Naive thymus-derived CD4-positive, alpha-beta T cell (primary cell): Measurements from ENCODE around the gene SYT2. TPM values are rescaled to one million over a fixed set of nuclear protein-coding genes. Genes with fewer than 3 reads are reported as not detected.

Experiments used
- ATAC-seq: fragments of 150-1000 bp; cut with Tn5 transposase; 2 replicates; pipeline ENCODE4 v1.10.0; 2021; ENCODE audit warnings: mild to moderate bottlenecking, moderate library complexity
- CTCF ChIA-PET: fragments of 350-600 bp; sonication (Branson Sonifier 250); formaldehyde crosslinking; loops from one replicate; lab custom pipeline; 2021; ENCODE audit warnings: antibody characterized with exemption; lab: Charles Lee
- POLR2A ChIA-PET: fragments of 350-600 bp; sonication (Branson Sonifier 250); formaldehyde crosslinking; loops from one replicate; lab custom pipeline; 2021; ENCODE audit warnings: antibody characterized with exemption, inconsistent platforms; lab: Charles Lee
- DNase-seq, 9 donors: peaks; one replicate each; pipeline versions ENCODE4 v3.0.0 to v3.0.0-alpha.2; 2020 to 2022; ENCODE audit warnings: mixed read lengths in 1 of 9
- H3K27ac ChIP-seq: one replicate; pipeline ENCODE4 v1.7.0; 2013; ENCODE audit warnings: mild to moderate bottlenecking, low read depth, low read length, moderate library complexity
- H3K27me3 ChIP-seq, 2 donors: one replicate each; pipeline ENCODE4 v1.7.0; 2013; ENCODE audit warnings: low read length in 2 of 2, mild to moderate bottlenecking in 2 of 2, moderate library complexity in 2 of 2; ENCODE audit not compliant: control insufficient read depth in 2 of 2, insufficient read depth in 2 of 2
- H3K36me3 ChIP-seq, 3 experiments: 1 replicate in 2 of 3; 2 replicates in 1 of 3; pipeline ENCODE4 v1.7.0; 2013; ENCODE audit warnings: low read length in 3 of 3, mild to moderate bottlenecking in 3 of 3, moderate library complexity in 1 of 3; ENCODE audit not compliant: insufficient read depth in 3 of 3, control insufficient read depth in 2 of 3
- H3K4me1 ChIP-seq, 2 donors: one replicate each; pipeline ENCODE4 v1.7.0; 2013; ENCODE audit warnings: low read length in 2 of 2, mild to moderate bottlenecking in 2 of 2, moderate library complexity in 1 of 2; ENCODE audit not compliant: control insufficient read depth in 2 of 2, insufficient read depth in 2 of 2
- H3K4me3 ChIP-seq: 2 replicates; pipeline ENCODE4 v1.7.0; 2013; ENCODE audit warnings: mild to moderate bottlenecking, low read length
- H3K9me3 ChIP-seq, 3 experiments: 1 replicate in 2 of 3; 2 replicates in 1 of 3; pipeline ENCODE4 v1.7.0; 2013; ENCODE audit warnings: low read length in 3 of 3; ENCODE audit not compliant: control insufficient read depth in 2 of 3
- H3K27ac Mint-ChIP-seq, 9 donors: one replicate each; pipeline ENCODE4 v1.8.0; 2020 to 2022; ENCODE audit warnings: mixed read lengths in 9 of 9, mild to moderate bottlenecking in 8 of 9, moderate library complexity in 5 of 9, inconsistent platforms in 2 of 9
- H3K27me3 Mint-ChIP-seq, 5 donors: one replicate each; pipeline ENCODE4 v1.8.0; 2021 to 2022; ENCODE audit warnings: mixed read lengths in 5 of 5, mild to moderate bottlenecking in 1 of 5
- H3K36me3 Mint-ChIP-seq, 5 donors: one replicate each; pipeline ENCODE4 v1.8.0; 2020 to 2022; ENCODE audit warnings: mixed read lengths in 5 of 5, mild to moderate bottlenecking in 3 of 5, inconsistent platforms in 1 of 5
- H3K4me1 Mint-ChIP-seq, 7 donors: one replicate each; pipeline ENCODE4 v1.8.0; 2020 to 2022; ENCODE audit warnings: mixed read lengths in 7 of 7, mild to moderate bottlenecking in 3 of 7, inconsistent platforms in 1 of 7
- H3K4me3 Mint-ChIP-seq, 10 donors: one replicate each; pipeline ENCODE4 v1.8.0; 2020 to 2022; ENCODE audit warnings: mild to moderate bottlenecking in 10 of 10, mixed read lengths in 10 of 10, moderate library complexity in 6 of 10, inconsistent platforms in 2 of 10
- H3K9me3 Mint-ChIP-seq, 11 donors: one replicate each; pipeline ENCODE4 v1.8.0; 2020 to 2022; ENCODE audit warnings: mixed read lengths in 11 of 11, mild to moderate bottlenecking in 4 of 11, inconsistent platforms in 1 of 11, moderate library complexity in 1 of 11
- intact Hi-C, 2 donors: fragments of 100-400 bp; cut with micrococcal nuclease; formaldehyde crosslinking; loops; one replicate each; pipeline ENCODE4 v1.15.1; 2023
- polyA plus RNA-seq, 2 donors: library from polyadenylated mRNA; unstranded; fragments of 300-500 nt; fragmentation: Illumina TruSeq; gene quantifications; one replicate each; pipeline ENCODE4 v1.2.3, GENCODE V29; 2021
- total RNA-seq, 6 experiments: library from RNA in 5 of 6; stranded (reverse) in 5 of 6; gene quantifications; 1 replicate in 5 of 6; 2 replicates in 1 of 6; pipeline ENCODE4 v1.2.3 and lab custom pipeline; 2021 to 2026

SYT2 gene
- total and polyA plus RNA-seq, 7 experiments from 2014 or later = 0.02 TPM; not detected in 6

- Mint-ChIP-seq H3K9me3 (peaks cover 0 to 5% (median 2%) of the 10 kb centered on the region in 11 donors), H3K27ac (no peak overlapping the region), H3K4me3 (no peak overlapping the region), H3K36me3 (no peaks in the 10 kb centered on the region), H3K27me3 (peaks cover 25 to 70% (median 44%) of the 10 kb centered on the region in 5 donors), H3K4me1 (no peaks in the 10 kb centered on the region)
- ChIA-PET CTCF (no interaction called here), POLR2A (no interaction called here)
- Histone ChIP-seq H3K4me1 (no peaks in the 10 kb centered on the region), H3K27me3 (no peaks in the 10 kb centered on the region), H3K4me3 (no peak overlapping the region), H3K27ac (no peak overlapping the region), H3K36me3 (no peaks in the 10 kb centered on the region), H3K9me3 (no peaks in the 10 kb centered on the region)
- ATAC-seq (no peak), DNase-seq (no peak)
- intact Hi-C loops = no loop called here
Measured at GRCh38 chr1:202689493-202690342, 20.5 kb downstream of the SYT2 start.

GRCh38 chr1:202689082-202689481 is 21.2 kb downstream of the SYT2 start:
- ChIA-PET POLR2A (no interaction called here), CTCF (no interaction called here)
- Mint-ChIP-seq H3K27ac (no peak overlapping the region), H3K36me3 (no peaks in the 10 kb centered on the region), H3K27me3 (peaks cover 20 to 70% (median 44%) of the 10 kb centered on the region in 5 donors), H3K9me3 (peaks cover 0 to 5% (median 2%) of the 10 kb centered on the region in 11 donors), H3K4me1 (no peaks in the 10 kb centered on the region), H3K4me3 (no peak overlapping the region)
- Histone ChIP-seq H3K36me3 (no peaks in the 10 kb centered on the region), H3K4me1 (no peaks in the 10 kb centered on the region), H3K4me3 (no peak overlapping the region), H3K27ac (no peak overlapping the region), H3K27me3 (no peaks in the 10 kb centered on the region), H3K9me3 (no peaks in the 10 kb centered on the region)
- ATAC-seq = no peak
- DNase-seq = no peak
- intact Hi-C loops = no loop called here

- DNase-seq (no peak), ATAC-seq (no peak)
- peaks cover 20 to 71% (median 46%) of the 10 kb centered on the region in 5 donors for H3K27me3 Mint-ChIP-seq
- no peaks in the 10 kb centered on the region for H3K4me1 ChIP-seq
- ChIA-PET POLR2A (no interaction called here), CTCF (no interaction called here)
- H3K27ac ChIP-seq = no peak overlapping the region
- H3K4me3 ChIP-seq = no peak overlapping the region
- no peaks in the 10 kb centered on the region for H3K9me3 ChIP-seq
- no peaks in the 10 kb centered on the region for H3K4me1 Mint-ChIP-seq
- H3K9me3 Mint-ChIP-seq = peaks cover 0 to 5% (median 2%) of the 10 kb centered on the region in 11 donors
- no peak overlapping the region for H3K4me3 Mint-ChIP-seq
- H3K36me3 Mint-ChIP-seq = no peaks in the 10 kb centered on the region
- H3K27me3 ChIP-seq = no peaks in the 10 kb centered on the region
- no peaks in the 10 kb centered on the region for H3K36me3 ChIP-seq
- intact Hi-C loops = no loop called here
- no peak overlapping the region for H3K27ac Mint-ChIP-seq
Measured at GRCh38 chr1:202688401-202688800, 21.9 kb downstream of the SYT2 start.

- Mint-ChIP-seq H3K27ac (no peak overlapping the region), H3K36me3 (no peaks in the 10 kb centered on the region), H3K9me3 (peaks cover 0 to under 1% (median 0%) of the 10 kb centered on the region in 11 donors), H3K4me3 (no peak overlapping the region), H3K27me3 (peaks cover 19 to 68% (median 45%) of the 10 kb centered on the region in 5 donors), H3K4me1 (no peaks in the 10 kb centered on the region)
- intact Hi-C loops = no loop called here
- DNase-seq = no peak
- Histone ChIP-seq H3K4me3 (no peak overlapping the region), H3K27ac (no peak overlapping the region), H3K4me1 (no peaks in the 10 kb centered on the region), H3K36me3 (no peaks in the 10 kb centered on the region), H3K9me3 (no peaks in the 10 kb centered on the region), H3K27me3 (no peaks in the 10 kb centered on the region)
- ChIA-PET POLR2A (no interaction called here), CTCF (interaction anchor here (0.6 kb wide), 1 partner anchor 32 kb away, joined by 3 read pairs; no protein-coding TSS in a partner anchor)
- ATAC-seq = no peak
Measured at GRCh38 chr1:202687798-202688197, 22.5 kb downstream of the SYT2 start.

GRCh38 chr1:202687370-202687769 is 22.9 kb downstream of the SYT2 start:
- no peak overlapping the region for H3K4me3 ChIP-seq
- Mint-ChIP-seq H3K4me3 (no peak overlapping the region), H3K27me3 (peaks cover 21 to 70% (median 48%) of the 10 kb centered on the region in 5 donors), H3K9me3 (no peaks in the 10 kb centered on the region), H3K36me3 (no peaks in the 10 kb centered on the region), H3K4me1 (no peaks in the 10 kb centered on the region), H3K27ac (no peak overlapping the region)
- DNase-seq (no peak), ATAC-seq (no peak)
- intact Hi-C loops = no loop called here
- no peaks in the 10 kb centered on the region for H3K9me3 ChIP-seq
- no peaks in the 10 kb centered on the region for H3K4me1 ChIP-seq
- no peaks in the 10 kb centered on the region for H3K36me3 ChIP-seq
- POLR2A ChIA-PET = no interaction called here
- H3K27ac ChIP-seq = no peak overlapping the region
- no peaks in the 10 kb centered on the region for H3K27me3 ChIP-seq
- CTCF ChIA-PET = interaction anchor here (0.6 kb wide), 1 partner anchor 32 kb away, joined by 3 read pairs; no protein-coding TSS in a partner anchor

- no peaks in the 10 kb centered on the region for H3K4me1 Mint-ChIP-seq
- Histone ChIP-seq H3K36me3 (no peaks in the 10 kb centered on the region), H3K27ac (no peak overlapping the region), H3K4me3 (no peak overlapping the region), H3K27me3 (no peaks in the 10 kb centered on the region), H3K9me3 (no peaks in the 10 kb centered on the region), H3K4me1 (no peaks in the 10 kb centered on the region)
- POLR2A ChIA-PET = no interaction called here
- H3K36me3 Mint-ChIP-seq = no peaks in the 10 kb centered on the region
- intact Hi-C loops = no loop called here
- ATAC-seq = no peak
- no peak for DNase-seq
- H3K9me3 Mint-ChIP-seq = no peaks in the 10 kb centered on the region
- peaks cover 24 to 79% (median 57%) of the 10 kb centered on the region in 5 donors for H3K27me3 Mint-ChIP-seq
- no peak overlapping the region for H3K27ac Mint-ChIP-seq
- H3K4me3 Mint-ChIP-seq = no peak overlapping the region
- CTCF ChIA-PET = no interaction called here
Measured at GRCh38 chr1:202685641-202686040, 24.6 kb downstream of the SYT2 start.

- ATAC-seq (no peak), DNase-seq (no peak)
- ChIA-PET POLR2A (no interaction called here), CTCF (no interaction called here)
- no peak overlapping the region for H3K27ac ChIP-seq
- H3K4me3 ChIP-seq = no peak overlapping the region
- H3K27me3 ChIP-seq = no peaks in the 10 kb centered on the region
- H3K27me3 Mint-ChIP-seq = peaks cover 26 to 80% (median 61%) of the 10 kb centered on the region in 5 donors
- intact Hi-C loops = no loop called here
- no peak overlapping the region for H3K4me3 Mint-ChIP-seq
- H3K9me3 ChIP-seq = no peaks in the 10 kb centered on the region
- H3K4me1 Mint-ChIP-seq = no peaks in the 10 kb centered on the region
- H3K27ac Mint-ChIP-seq = no peak overlapping the region
- H3K4me1 ChIP-seq = no peaks in the 10 kb centered on the region
- H3K9me3 Mint-ChIP-seq = peaks cover 0 to 2% (median 0%) of the 10 kb centered on the region in 11 donors
- H3K36me3 Mint-ChIP-seq = no peaks in the 10 kb centered on the region
- no peaks in the 10 kb centered on the region for H3K36me3 ChIP-seq
Measured at GRCh38 chr1:202684716-202685115, 25.5 kb downstream of the SYT2 start.
